Activated CD8-positive, alpha-beta memory T cell treated with anti-CD3 and anti-CD28 coated beads, Interleukin-2, amount 10 ng/mL, durations not matched to agents 7 days and 5 days (primary cell): Measurements from ENCODE around the gene ZNF407. TPM values are rescaled to one million over a fixed set of nuclear protein-coding genes. Genes with fewer than 3 reads are reported as not detected.
A peak's percentile ranks its signal among the peaks of the same experiment; 100 is the strongest.

Experiments used
- ATAC-seq: fragments of 150-1000 bp; cut with Tn5 transposase; one replicate; pipeline ENCODE4 v1.10.0; 2021; ENCODE audit warnings: moderate library complexity
- CTCF ChIA-PET: fragments of 350-600 bp; sonication (Branson Sonifier 250); formaldehyde crosslinking; loops from one replicate; lab custom pipeline; 2021; ENCODE audit warnings: antibody characterized with exemption; lab: Charles Lee
- DNase-seq: peaks from one replicate; pipeline ENCODE4 v3.0.0-alpha.2; 2020
- H3K27ac Mint-ChIP-seq: one replicate; pipeline ENCODE4 v1.8.0; 2021; ENCODE audit warnings: mild to moderate bottlenecking, mixed read lengths
- H3K27me3 Mint-ChIP-seq: one replicate; pipeline ENCODE4 v1.8.0; 2021; ENCODE audit warnings: mixed read lengths
- H3K36me3 Mint-ChIP-seq: one replicate; pipeline ENCODE4 v1.8.0; 2021; ENCODE audit warnings: mild to moderate bottlenecking, mixed read lengths
- H3K4me1 Mint-ChIP-seq: one replicate; pipeline ENCODE4 v1.8.0; 2021; ENCODE audit warnings: mixed read lengths
- H3K4me3 Mint-ChIP-seq: one replicate; pipeline ENCODE4 v1.8.0; 2021; ENCODE audit warnings: mild to moderate bottlenecking, moderate library complexity, mixed read lengths
- H3K9me3 Mint-ChIP-seq: one replicate; pipeline ENCODE4 v1.8.0; 2022; ENCODE audit warnings: low read depth, mixed read lengths
- total RNA-seq, 2 experiments: library from RNA; stranded (reverse); gene quantifications; one replicate each; pipeline ENCODE4 v1.2.3, GENCODE V29; 2021

The ZNF407 gene
- total RNA-seq, 2 experiments from 2014 or later, result 12.9 to 16.6 TPM

DNA sequence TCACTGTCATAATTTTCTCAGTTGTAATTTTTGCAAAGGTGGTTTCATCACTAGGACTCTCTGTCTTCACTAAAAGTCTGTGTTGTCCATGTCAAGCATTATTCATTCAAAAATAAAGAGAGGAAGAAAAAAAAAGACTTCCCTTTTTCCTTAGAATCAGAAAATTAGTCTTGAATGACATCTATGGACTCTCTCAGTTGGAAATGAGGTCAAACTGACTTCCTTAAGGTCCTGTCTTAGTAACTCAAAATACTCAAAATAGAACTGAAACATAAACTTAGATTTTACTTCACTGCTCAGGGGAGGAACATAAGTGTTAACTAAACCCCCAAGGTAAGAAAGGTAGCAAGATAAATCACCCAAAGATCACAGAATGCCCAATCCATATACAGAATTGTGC, 2.2 kb upstream of the ZNF407 start:
- Mint-ChIP-seq H3K9me3 (no peaks in the 10 kb centered on the region), H3K4me3 (peak overlapping the region; percentile 64), H3K36me3 (peaks cover 29% of the 10 kb centered on the region), H3K27me3 (no peaks in the 10 kb centered on the region), H3K27ac (peak overlapping the region; percentile 67), H3K4me1 (peaks cover 45% of the 10 kb centered on the region)
- ATAC-seq, result no peak
- CTCF ChIA-PET, result interaction anchor here (1.0 kb wide), 1 partner anchor 8 kb away, joined by 3 read pairs; no protein-coding TSS in a partner anchor
- no peak for DNase-seq

DNA sequence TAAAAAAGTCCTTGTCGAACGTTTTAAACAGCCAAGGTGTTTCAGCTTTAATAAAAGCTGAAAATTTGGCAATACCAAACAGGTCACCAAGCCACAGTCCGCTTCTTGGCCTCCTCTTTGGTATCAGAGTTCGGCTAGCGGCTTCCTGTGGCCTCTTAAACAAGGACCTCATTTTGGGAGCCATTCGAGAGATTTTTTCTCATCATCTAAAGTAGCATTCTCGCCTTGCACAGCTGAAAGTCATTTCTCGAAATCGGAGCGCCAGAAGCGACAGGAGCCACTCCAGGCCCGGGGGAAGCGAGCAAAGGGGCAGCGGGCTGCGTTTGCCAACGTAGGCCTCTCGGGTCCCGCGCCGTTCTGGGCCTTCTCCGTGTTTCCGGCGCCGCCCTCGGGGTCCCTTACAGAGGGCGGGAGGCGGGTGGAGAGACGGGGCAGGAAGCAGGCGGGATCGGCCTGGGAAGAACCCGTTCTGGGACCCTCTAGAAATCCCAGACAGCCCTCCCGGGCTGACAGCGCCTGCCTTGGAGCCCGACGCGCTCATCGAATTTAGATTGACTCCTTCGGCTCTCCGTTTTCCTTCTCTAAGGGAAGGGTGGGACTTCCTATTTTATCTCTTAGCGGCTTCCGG, 522 bp upstream of the ZNF407 start:
- peaks cover 46% of the 10 kb centered on the region for H3K4me1 Mint-ChIP-seq
- DNase-seq (peak; percentile 81), ATAC-seq (peak; percentile 61)
- H3K27ac Mint-ChIP-seq, result peak overlapping the region; percentile 98
- CTCF ChIA-PET, result interaction anchor here (0.6 to 2.3 kb wide), 3 partner anchors 101 to 614 kb away, joined by 3 to 8 read pairs (median 6); partner anchors contain the start of genes CNDP2 and TSHZ1
- H3K9me3 Mint-ChIP-seq, result no peaks in the 10 kb centered on the region
- no peaks in the 10 kb centered on the region for H3K27me3 Mint-ChIP-seq
- peak overlapping the region; percentile 93 for H3K4me3 Mint-ChIP-seq
- H3K36me3 Mint-ChIP-seq, result peaks cover 34% of the 10 kb centered on the region

DNA sequence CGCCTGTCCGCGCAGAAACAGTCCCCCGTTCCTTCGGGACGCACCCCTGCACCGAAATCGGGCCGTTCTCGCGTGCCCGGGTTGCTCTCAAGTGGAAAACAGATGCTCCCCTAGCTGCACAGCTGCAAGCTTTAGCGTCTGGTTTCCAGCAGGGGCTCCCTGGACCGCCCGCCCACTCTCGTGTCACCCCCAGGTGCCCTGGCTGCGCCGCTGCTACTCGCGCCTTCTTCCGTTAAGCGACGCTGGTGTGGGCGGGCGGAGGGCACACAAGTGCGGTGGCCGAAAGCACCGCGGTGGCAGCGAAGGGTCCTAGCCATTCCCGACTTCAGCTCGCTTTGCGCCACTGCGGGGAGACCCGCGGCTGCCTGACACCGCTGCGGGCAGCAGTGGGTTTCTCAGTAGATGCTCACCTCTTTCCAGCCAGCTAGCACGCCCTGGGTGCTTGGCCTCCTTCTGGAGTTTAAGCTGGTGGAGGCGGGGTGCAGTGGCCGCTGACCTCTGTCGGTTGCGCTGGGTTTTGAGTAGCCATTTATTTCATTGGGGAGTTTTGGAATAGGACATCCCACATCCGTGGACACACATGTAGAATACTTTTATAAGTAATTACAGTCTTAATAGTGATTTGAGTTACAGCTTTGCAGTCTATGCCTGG, 806 bp downstream of the ZNF407 start:
- Mint-ChIP-seq H3K36me3 (peaks cover 25% of the 10 kb centered on the region), H3K4me3 (peak overlapping the region; percentile 93), H3K4me1 (peaks cover 42% of the 10 kb centered on the region), H3K9me3 (no peaks in the 10 kb centered on the region), H3K27me3 (no peaks in the 10 kb centered on the region), H3K27ac (peak overlapping the region; percentile 98)
- peak; percentile 82 for DNase-seq
- CTCF ChIA-PET, result interaction anchor here (1.1 to 2.3 kb wide), 5 partner anchors 11 to 1801 kb away, joined by 3 to 8 read pairs (median 5); partner anchors contain the start of genes CNDP2 and TSHZ1
- ATAC-seq, result peak; percentile 64

DNA sequence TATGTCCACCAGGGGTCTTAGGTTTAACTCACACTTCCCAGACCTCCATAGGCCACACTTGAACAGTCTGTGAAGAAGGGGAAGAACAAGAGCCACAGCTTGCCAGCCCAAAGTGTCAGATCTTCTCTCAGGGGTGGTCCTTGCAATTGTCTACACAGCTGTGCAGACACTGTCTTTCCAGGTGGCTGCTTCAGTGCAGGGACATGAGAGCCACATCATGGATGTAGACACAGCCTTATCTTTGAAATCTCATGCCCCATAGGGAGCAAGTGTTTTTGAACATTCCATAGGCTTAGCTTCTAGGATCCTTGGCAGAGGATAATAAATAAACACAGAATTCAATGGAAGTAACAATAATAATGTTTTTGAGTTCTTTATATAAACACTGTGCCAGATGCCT, 6.7 kb downstream of the ZNF407 start:
- peaks cover 11% of the 10 kb centered on the region for H3K4me1 Mint-ChIP-seq
- H3K27ac Mint-ChIP-seq, result no peak overlapping the region
- H3K4me3 Mint-ChIP-seq, result no peak overlapping the region
- CTCF ChIA-PET, result no interaction called here
- DNase-seq, result no peak
- H3K36me3 Mint-ChIP-seq, result peaks cover 6% of the 10 kb centered on the region
- no peak for ATAC-seq
- no peaks in the 10 kb centered on the region for H3K27me3 Mint-ChIP-seq
- H3K9me3 Mint-ChIP-seq, result no peaks in the 10 kb centered on the region

DNA sequence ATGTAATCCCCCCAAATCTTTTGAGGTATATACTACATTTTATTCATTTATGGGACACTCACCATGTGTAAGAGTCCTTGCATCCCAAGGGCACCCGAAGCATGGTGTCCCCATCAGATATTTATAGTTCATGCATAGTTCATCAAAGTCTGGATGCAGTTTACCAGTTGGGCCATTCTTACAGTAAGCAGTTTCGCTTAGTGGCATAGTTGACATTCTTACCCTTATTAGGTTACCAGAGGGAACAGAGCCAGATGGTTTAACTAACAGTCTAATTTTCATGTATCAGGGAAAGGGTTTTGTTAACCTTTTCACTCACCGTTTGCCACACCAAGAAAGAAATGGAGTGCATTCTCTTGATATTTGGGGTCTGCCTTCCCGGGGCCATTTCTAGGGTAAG, 7.1 kb downstream of the ZNF407 start:
- ATAC-seq (no peak), DNase-seq (no peak)
- Mint-ChIP-seq H3K4me1 (peaks cover 10% of the 10 kb centered on the region), H3K4me3 (no peak overlapping the region), H3K36me3 (peaks cover 6% of the 10 kb centered on the region), H3K27me3 (no peaks in the 10 kb centered on the region), H3K9me3 (no peaks in the 10 kb centered on the region), H3K27ac (no peak overlapping the region)
- CTCF ChIA-PET, result no interaction called here

DNA sequence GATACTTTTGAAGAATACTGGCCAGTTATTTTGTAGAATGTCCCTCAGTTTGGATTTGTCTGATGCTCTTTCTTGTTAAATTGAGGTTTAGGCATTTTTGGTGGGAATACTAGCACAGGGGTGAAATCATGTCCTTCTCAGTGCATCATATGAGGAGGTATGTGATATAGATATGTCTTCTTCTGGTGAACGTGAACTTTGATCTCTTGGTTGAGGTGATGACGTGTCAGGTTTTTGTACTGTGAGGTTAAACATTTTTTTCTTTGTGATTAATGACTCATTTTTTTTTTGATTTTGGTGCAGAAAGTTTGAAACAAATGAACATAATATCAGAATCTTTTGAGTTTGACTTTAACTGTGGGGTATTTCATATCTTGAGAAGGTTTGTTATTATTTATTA, 11.0 kb downstream of the ZNF407 start:
- Mint-ChIP-seq H3K9me3 (no peaks in the 10 kb centered on the region), H3K36me3 (peaks cover 1% of the 10 kb centered on the region), H3K4me3 (no peak overlapping the region), H3K27ac (no peak overlapping the region), H3K27me3 (no peaks in the 10 kb centered on the region), H3K4me1 (peaks cover 10% of the 10 kb centered on the region)
- ATAC-seq, result no peak
- DNase-seq, result no peak
- CTCF ChIA-PET, result no interaction called here

DNA sequence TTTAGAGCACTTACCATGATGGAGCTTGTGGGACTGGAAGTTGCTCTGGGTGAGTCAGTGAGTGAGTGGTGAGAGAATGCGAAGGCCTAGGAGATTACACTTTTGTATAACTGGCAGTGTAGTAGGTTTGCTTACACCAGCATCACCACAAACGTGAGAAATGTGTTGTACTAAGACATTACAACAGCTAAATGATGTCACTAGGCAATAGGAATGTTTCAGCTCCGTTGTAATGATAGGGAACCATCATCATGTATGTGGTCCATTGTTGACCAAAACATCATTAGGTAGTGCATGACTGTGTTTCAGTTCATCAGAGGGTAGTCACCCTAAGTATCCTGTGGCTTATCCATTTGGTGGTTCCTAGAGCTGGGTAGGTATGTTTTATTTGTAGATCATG, 11.9 kb downstream of the ZNF407 start:
- Mint-ChIP-seq H3K4me1 (peaks cover 10% of the 10 kb centered on the region), H3K9me3 (no peaks in the 10 kb centered on the region), H3K27me3 (no peaks in the 10 kb centered on the region), H3K36me3 (peaks cover 1% of the 10 kb centered on the region), H3K4me3 (no peak overlapping the region), H3K27ac (no peak overlapping the region)
- ATAC-seq, result no peak
- no peak for DNase-seq
- CTCF ChIA-PET, result interaction anchor here (1.4 kb wide), 1 partner anchor 11 kb away, joined by 5 read pairs; no protein-coding TSS in a partner anchor

DNA sequence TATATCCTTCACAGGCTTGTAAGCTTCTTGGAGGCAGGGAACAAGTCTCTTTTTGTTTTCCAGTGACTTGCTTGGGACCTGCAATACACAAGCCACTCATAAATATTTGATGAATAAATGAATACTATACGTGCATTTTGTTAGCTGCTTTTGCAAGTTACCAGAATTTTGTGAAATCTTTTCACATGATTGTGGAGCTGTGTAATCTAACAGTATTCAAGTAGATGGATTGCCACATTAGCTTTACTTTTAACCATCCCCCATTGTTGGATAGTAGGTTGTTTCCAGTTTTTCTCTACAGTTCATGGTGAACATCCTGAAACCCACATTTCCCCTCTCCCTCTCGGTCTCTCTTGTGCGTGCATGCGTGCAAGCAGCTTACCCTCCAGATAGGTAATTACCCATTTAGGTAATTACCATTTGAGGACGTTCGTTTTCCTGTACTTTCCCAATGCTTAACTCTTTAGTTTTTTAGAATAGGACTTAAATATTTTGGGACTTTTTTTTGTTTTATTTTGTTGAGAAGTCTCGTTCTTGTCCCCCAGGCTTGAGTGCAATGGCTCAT, 12.5 kb downstream of the ZNF407 start:
- Mint-ChIP-seq H3K9me3 (no peaks in the 10 kb centered on the region), H3K27me3 (no peaks in the 10 kb centered on the region), H3K36me3 (peaks cover 1% of the 10 kb centered on the region), H3K27ac (no peak overlapping the region), H3K4me3 (no peak overlapping the region), H3K4me1 (peaks cover 10% of the 10 kb centered on the region)
- no peak for DNase-seq
- CTCF ChIA-PET, result interaction anchor here (1.4 kb wide), 1 partner anchor 11 kb away, joined by 5 read pairs; no protein-coding TSS in a partner anchor
- ATAC-seq, result no peak

DNA sequence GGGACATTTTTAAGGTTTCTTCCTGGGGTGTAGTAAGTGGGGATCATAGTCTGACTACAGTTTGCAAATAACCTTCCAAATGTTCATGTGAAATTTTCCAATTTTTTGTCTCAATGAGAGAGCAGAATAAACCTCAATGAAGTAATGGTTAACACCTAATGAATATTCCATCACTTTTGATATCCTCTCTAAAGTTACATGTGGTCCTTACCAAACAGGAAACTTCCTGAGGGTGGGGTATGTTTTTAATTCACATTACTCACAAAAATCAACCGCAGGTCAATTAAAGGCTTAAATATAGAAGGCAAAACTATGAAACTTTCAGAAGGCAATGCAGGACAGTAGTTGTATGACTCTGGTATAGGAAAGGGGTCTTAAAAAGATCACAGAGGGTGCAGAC, 13.2 kb downstream of the ZNF407 start:
- CTCF ChIA-PET, result no interaction called here
- H3K4me1 Mint-ChIP-seq, result peaks cover 10% of the 10 kb centered on the region
- DNase-seq (no peak), ATAC-seq (no peak)
- peaks cover 1% of the 10 kb centered on the region for H3K36me3 Mint-ChIP-seq
- H3K27me3 Mint-ChIP-seq, result no peaks in the 10 kb centered on the region
- H3K4me3 Mint-ChIP-seq, result no peak overlapping the region
- H3K27ac Mint-ChIP-seq, result no peak overlapping the region
- H3K9me3 Mint-ChIP-seq, result no peaks in the 10 kb centered on the region

DNA sequence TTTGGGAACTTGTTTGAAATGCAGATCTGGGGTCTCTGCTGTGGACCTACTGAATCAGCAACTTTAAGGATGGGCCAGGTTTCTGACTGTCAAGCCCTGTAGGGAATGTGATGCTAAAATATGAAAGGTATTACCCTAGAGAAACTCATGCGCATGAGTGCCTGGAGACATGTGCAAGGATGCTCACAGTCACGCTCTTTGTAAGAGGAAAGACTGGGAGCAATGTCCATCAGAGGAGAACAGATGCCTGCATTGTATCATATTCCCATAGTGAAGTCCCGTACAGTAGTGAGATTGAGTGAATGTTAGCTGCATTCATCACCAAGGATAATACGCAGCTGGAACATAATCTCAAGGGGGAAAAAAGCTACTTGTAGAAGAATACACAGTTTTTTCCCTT, 14.1 kb downstream of the ZNF407 start:
- H3K4me1 Mint-ChIP-seq, result peaks cover 10% of the 10 kb centered on the region
- H3K36me3 Mint-ChIP-seq, result peaks cover 1% of the 10 kb centered on the region

DNA sequence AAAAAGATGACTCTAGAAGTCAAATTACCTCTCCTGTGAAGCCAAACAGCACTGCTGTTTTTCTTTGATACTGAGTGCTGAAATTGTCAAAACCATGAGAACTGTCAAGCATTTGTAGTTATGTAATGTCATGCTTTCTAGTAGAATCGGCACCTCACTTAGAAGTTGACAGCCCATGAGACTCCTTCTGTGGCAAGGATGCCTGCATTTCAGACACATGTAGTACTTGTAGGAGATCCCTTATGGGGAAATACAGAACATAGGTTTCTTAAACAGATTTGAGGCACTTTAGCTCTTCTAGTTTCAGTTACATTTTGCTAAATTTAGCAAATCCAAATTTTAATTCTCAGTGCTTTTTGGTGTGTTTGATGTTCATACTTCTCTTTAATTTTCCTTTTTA, 15.7 kb downstream of the ZNF407 start:
- peaks cover 10% of the 10 kb centered on the region for H3K4me1 Mint-ChIP-seq
- ATAC-seq (no peak), DNase-seq (no peak)
- H3K36me3 Mint-ChIP-seq, result peaks cover 1% of the 10 kb centered on the region
- no peak overlapping the region for H3K27ac Mint-ChIP-seq
- no peak overlapping the region for H3K4me3 Mint-ChIP-seq
- no peaks in the 10 kb centered on the region for H3K27me3 Mint-ChIP-seq
- H3K9me3 Mint-ChIP-seq, result no peaks in the 10 kb centered on the region
- CTCF ChIA-PET, result no interaction called here

More for the DNA sequence above, 14.1 kb downstream of the ZNF407 start:
- DNase-seq (no peak), ATAC-seq (no peak)
- CTCF ChIA-PET, result no interaction called here
- Mint-ChIP-seq H3K27ac (no peak overlapping the region), H3K4me3 (no peak overlapping the region), H3K27me3 (no peaks in the 10 kb centered on the region), H3K9me3 (no peaks in the 10 kb centered on the region)

DNA sequence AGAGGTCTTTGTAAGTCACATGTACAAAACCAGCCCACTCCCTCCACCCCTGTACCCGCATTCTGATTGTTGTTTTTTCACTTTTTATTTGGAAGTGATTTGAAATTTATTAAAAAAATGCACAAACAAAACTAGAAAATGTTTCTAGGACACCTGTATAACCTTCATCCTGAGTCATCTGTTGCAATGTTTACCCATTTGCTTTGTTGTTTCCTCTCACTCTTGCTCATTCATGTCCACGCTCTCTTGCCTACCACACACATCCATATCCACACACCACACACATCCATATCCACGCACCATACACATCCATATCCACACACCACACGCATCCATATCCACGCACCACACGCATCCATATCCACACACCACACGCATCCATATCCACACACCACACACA, 18.8 kb downstream of the ZNF407 start:
- Mint-ChIP-seq H3K9me3 (no peaks in the 10 kb centered on the region), H3K27me3 (no peaks in the 10 kb centered on the region), H3K36me3 (no peaks in the 10 kb centered on the region), H3K4me1 (peaks cover 5% of the 10 kb centered on the region), H3K4me3 (no peak overlapping the region), H3K27ac (no peak overlapping the region)
- no peak for ATAC-seq
- CTCF ChIA-PET, result no interaction called here
- DNase-seq, result no peak

DNA sequence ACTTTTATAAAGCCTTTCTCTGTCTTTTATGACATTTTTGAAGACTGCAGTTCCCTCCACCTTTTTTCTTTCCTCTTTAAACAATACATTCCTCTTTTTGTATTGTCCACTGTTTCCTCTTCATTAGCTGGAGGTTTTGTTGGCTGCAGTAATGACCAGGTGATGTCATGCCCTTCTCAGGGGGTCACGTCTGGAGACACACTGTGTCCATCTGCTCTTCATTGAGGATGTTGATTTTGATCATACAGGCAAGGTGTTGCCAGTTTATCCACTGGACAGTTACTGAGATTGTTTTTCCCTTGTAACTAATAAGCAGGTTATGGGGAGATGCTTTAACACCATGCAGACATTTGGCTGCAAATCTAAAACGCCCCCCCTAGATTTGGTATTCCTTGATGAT, 19.8 kb downstream of the ZNF407 start:
- Mint-ChIP-seq H3K9me3 (no peaks in the 10 kb centered on the region), H3K27ac (no peak overlapping the region), H3K4me1 (peaks cover 4% of the 10 kb centered on the region), H3K36me3 (no peaks in the 10 kb centered on the region), H3K4me3 (no peak overlapping the region), H3K27me3 (no peaks in the 10 kb centered on the region)
- CTCF ChIA-PET, result no interaction called here
- no peak for ATAC-seq
- no peak for DNase-seq
